Measurements from ENCODE around the gene UBE2G2. TPM values are rescaled to one million over a fixed set of nuclear protein-coding genes. Genes with fewer than 3 reads are reported as not detected.

Gene UBE2G2
- polyA plus RNA-seq, 1 experiment: 62.2 TPM

- POLR2A ChIA-PET: no interaction called here
- no peak for DNase-seq (ENCODE audit: low read depth, low spot score)
Measured at GRCh38 chr21:44749116-44749758, 52.4 kb downstream of the UBE2G2 start.

GRCh38 chr21:44748621-44749020 is 53.0 kb downstream of the UBE2G2 start:
- Histone ChIP-seq H3K9me3 (ENCODE audit: control insufficient read depth, insufficient read depth, low read length) (peaks cover 2% of the 10 kb centered on the region; the same call in 1 of the 2 replicates), H3K27me3 (ENCODE audit: control insufficient read depth, insufficient read depth, low read length) (peaks cover 45% of the 10 kb centered on the region), H3K4me3 (ENCODE audit: low read depth, low read length) (no peak overlapping the region), H3K27ac (ENCODE audit: low read depth, low read length) (no peak overlapping the region)
- ChIA-PET CTCF (no interaction called here), POLR2A (no interaction called here)
- TF ChIP-seq CTCF (IDR thresholded peaks at IDR 0.05; ENCODE audit: low read depth, low read length): no peak
- no peak for DNase-seq (ENCODE audit: low read depth, low spot score)

More at GRCh38 chr21:44749116-44749758, 52.4 kb downstream of the UBE2G2 start:
- no peak for TF ChIP-seq CTCF (IDR thresholded peaks at IDR 0.05; ENCODE audit: low read depth, low read length)
- H3K27ac ChIP-seq (ENCODE audit: low read depth, low read length): no peak overlapping the region
- CTCF ChIA-PET: no interaction called here
- H3K9me3 ChIP-seq (ENCODE audit: control insufficient read depth, insufficient read depth, low read length): peaks cover 2% of the 10 kb centered on the region; the same call in 1 of the 2 replicates
- no peak overlapping the region for H3K4me3 ChIP-seq (ENCODE audit: low read depth, low read length)
- H3K27me3 ChIP-seq (ENCODE audit: control insufficient read depth, insufficient read depth, low read length): peaks cover 41% of the 10 kb centered on the region

- CTCF ChIA-PET: interaction anchor here (0.6 to 1.4 kb wide), 3 partner anchors 51 to 232 kb away, joined by 3 to 7 read pairs (median 6); no protein-coding TSS in a partner anchor
- DNase-seq (ENCODE audit: low read depth, low spot score): no peak
Measured at GRCh38 chr21:44742418-44743153, 59.0 kb downstream of the UBE2G2 start.

GRCh38 chr21:44741921-44742320 is 59.7 kb downstream of the UBE2G2 start:
- no peak for TF ChIP-seq CTCF (IDR thresholded peaks at IDR 0.05; ENCODE audit: low read depth, low read length)
- no peak overlapping the region for H3K27ac ChIP-seq (ENCODE audit: low read depth, low read length)
- no peak for DNase-seq (ENCODE audit: low read depth, low spot score)
- POLR2A ChIA-PET: no interaction called here
- CTCF ChIA-PET: interaction anchor here (0.6 to 1.4 kb wide), 3 partner anchors 51 to 232 kb away, joined by 3 to 7 read pairs (median 6); no protein-coding TSS in a partner anchor
- peaks cover 20% of the 10 kb centered on the region for H3K9me3 ChIP-seq (ENCODE audit: control insufficient read depth, insufficient read depth, low read length)
- peaks cover 18% of the 10 kb centered on the region for H3K27me3 ChIP-seq (ENCODE audit: control insufficient read depth, insufficient read depth, low read length)
- H3K4me3 ChIP-seq (ENCODE audit: low read depth, low read length): no peak overlapping the region

More at GRCh38 chr21:44742418-44743153, 59.0 kb downstream of the UBE2G2 start:
- peak; percentile 30 for TF ChIP-seq CTCF (IDR thresholded peaks at IDR 0.05; ENCODE audit: low read depth, low read length)
- H3K4me3 ChIP-seq (ENCODE audit: low read depth, low read length): no peak overlapping the region
- peaks cover 15% of the 10 kb centered on the region for H3K9me3 ChIP-seq (ENCODE audit: control insufficient read depth, insufficient read depth, low read length)
- no peak overlapping the region for H3K27ac ChIP-seq (ENCODE audit: low read depth, low read length)
- H3K27me3 ChIP-seq (ENCODE audit: control insufficient read depth, insufficient read depth, low read length): peaks cover 20% of the 10 kb centered on the region
- POLR2A ChIA-PET: no interaction called here

- CTCF ChIA-PET: no interaction called here
- no peak overlapping the region for H3K27ac ChIP-seq (ENCODE audit: low read depth, low read length)
- DNase-seq (ENCODE audit: low read depth, low spot score): no peak
Measured at GRCh38 chr21:44740742-44741141, 60.9 kb downstream of the UBE2G2 start.

More at GRCh38 chr21:44740742-44741141, 60.9 kb downstream of the UBE2G2 start:
- POLR2A ChIA-PET: interaction anchor here (0.6 kb wide), 1 partner anchor 230 kb away, joined by 3 read pairs; no protein-coding TSS in a partner anchor
- Histone ChIP-seq H3K4me3 (ENCODE audit: low read depth, low read length) (no peak overlapping the region), H3K27me3 (ENCODE audit: control insufficient read depth, insufficient read depth, low read length) (peaks cover 9% of the 10 kb centered on the region), H3K9me3 (ENCODE audit: control insufficient read depth, insufficient read depth, low read length) (peaks cover 31% of the 10 kb centered on the region)
- TF ChIP-seq CTCF (IDR thresholded peaks at IDR 0.05; ENCODE audit: low read depth, low read length): no peak
